RWPE2 (cell line): ENCODE data around the gene NOC4L.
A peak's percentile ranks its signal among the peaks of the same experiment; 100 is the strongest.

ENCODE experiments used
- ATAC-seq: fragments of 200-7000 bp; cut with Tn5 transposase; 3 replicates; pipeline ENCODE4 v1.9.1; 2021; ENCODE audit warnings: low read depth
- DNase-seq: peaks from one replicate; pipeline ENCODE4 v3.0.0-alpha.2; 2020; ENCODE audit warnings: low spot score
- H3K27ac ChIP-seq: fragments of 450-650 bp; 2 replicates; pipeline ENCODE4 v1.5.1; 2017; ENCODE audit warnings: mild to moderate bottlenecking; ENCODE audit not compliant: poor library complexity, severe bottlenecking
- H3K27me3 ChIP-seq: fragments of 250-450 bp; sonication (Bioruptor Pico); 2 replicates; pipeline ENCODE4 v1.5.1; 2021; ENCODE audit warnings: mild to moderate bottlenecking, moderate library complexity; ENCODE audit not compliant: insufficient read depth, poor library complexity, severe bottlenecking
- H3K36me3 ChIP-seq: fragments of 250-450 bp; sonication (Bioruptor Pico); 2 replicates; pipeline ENCODE4 v1.5.1; 2020; ENCODE audit warnings: low read depth, mild to moderate bottlenecking, moderate library complexity
- H3K4me1 ChIP-seq: fragments of 250-450 bp; sonication (Bioruptor Pico); 2 replicates; pipeline ENCODE4 v1.5.1; 2021; ENCODE audit warnings: mild to moderate bottlenecking, moderate library complexity; ENCODE audit not compliant: insufficient read depth, poor library complexity, severe bottlenecking
- H3K4me3 ChIP-seq: fragments of 250-450 bp; sonication (Bioruptor Pico); 2 replicates; pipeline ENCODE4 v1.5.1; 2021; ENCODE audit warnings: mild to moderate bottlenecking, moderate library complexity; ENCODE audit not compliant: severe bottlenecking
- H3K9me3 ChIP-seq: fragments of 250-450 bp; sonication (Bioruptor Pico); 2 replicates; pipeline ENCODE4 v1.5.1; 2021; ENCODE audit warnings: mild to moderate bottlenecking, moderate library complexity; ENCODE audit not compliant: severe bottlenecking
- TF ChIP-seq, protein P1 (sequence below): fragments of 450-650 bp; IDR thresholded peaks from one replicate; pipeline ENCODE4 v1.5.1; 2017; ENCODE audit warnings: mild to moderate bottlenecking, moderate library complexity; ENCODE audit not compliant: poor library complexity, severe bottlenecking

The NOC4L gene

DNA sequence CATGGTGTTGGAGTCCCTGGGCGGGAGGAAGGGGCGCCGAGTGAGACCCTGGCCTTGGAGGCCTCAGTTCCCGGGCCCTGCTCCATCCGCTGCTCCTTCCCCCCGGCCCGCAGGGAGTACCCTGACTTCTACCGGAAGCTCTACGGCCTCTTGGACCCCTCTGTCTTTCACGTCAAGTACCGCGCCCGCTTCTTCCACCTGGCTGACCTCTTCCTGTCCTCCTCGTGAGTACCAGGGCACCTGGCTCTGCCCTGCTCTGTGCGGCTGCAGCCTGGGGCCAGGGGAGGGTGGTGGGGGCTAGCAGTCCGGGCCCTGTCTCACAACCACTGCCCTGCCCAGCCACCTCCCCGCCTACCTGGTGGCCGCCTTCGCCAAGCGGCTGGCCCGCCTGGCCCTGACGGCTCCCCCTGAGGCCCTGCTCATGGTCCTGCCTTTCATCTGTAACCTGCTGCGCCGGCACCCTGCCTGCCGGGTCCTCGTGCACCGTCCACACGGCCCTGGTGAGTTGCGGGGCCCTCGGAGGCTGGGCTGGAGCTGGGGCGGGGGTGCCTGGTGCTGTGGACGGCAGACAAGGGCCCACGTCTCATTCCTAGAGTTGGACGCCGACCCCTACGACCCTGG is 7.0 kb downstream of the NOC4L start:
- H3K9me3 ChIP-seq, result no peaks in the 10 kb centered on the region
- no peak for ATAC-seq
- TF ChIP-seq, protein P1, sequence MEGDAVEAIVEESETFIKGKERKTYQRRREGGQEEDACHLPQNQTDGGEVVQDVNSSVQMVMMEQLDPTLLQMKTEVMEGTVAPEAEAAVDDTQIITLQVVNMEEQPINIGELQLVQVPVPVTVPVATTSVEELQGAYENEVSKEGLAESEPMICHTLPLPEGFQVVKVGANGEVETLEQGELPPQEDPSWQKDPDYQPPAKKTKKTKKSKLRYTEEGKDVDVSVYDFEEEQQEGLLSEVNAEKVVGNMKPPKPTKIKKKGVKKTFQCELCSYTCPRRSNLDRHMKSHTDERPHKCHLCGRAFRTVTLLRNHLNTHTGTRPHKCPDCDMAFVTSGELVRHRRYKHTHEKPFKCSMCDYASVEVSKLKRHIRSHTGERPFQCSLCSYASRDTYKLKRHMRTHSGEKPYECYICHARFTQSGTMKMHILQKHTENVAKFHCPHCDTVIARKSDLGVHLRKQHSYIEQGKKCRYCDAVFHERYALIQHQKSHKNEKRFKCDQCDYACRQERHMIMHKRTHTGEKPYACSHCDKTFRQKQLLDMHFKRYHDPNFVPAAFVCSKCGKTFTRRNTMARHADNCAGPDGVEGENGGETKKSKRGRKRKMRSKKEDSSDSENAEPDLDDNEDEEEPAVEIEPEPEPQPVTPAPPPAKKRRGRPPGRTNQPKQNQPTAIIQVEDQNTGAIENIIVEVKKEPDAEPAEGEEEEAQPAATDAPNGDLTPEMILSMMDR, result no peak
- no peak overlapping the region for H3K4me3 ChIP-seq
- H3K4me1 ChIP-seq, result no peaks in the 10 kb centered on the region
- peak; percentile 64 for DNase-seq
- no peaks in the 10 kb centered on the region for H3K27me3 ChIP-seq
- H3K27ac ChIP-seq, result no peak overlapping the region
- H3K36me3 ChIP-seq, result peaks cover 10% of the 10 kb centered on the region

GRCh38 chr12:132151766-132152410 is 7.6 kb downstream of the NOC4L start:
- Histone ChIP-seq H3K4me3 (no peak overlapping the region), H3K27ac (no peak overlapping the region), H3K27me3 (no peaks in the 10 kb centered on the region), H3K4me1 (no peaks in the 10 kb centered on the region), H3K36me3 (peaks cover 5% of the 10 kb centered on the region), H3K9me3 (no peaks in the 10 kb centered on the region)
- ATAC-seq (no peak), DNase-seq (peak; percentile 56)
- TF ChIP-seq, protein P1, result no peak

- H3K27ac ChIP-seq, result no peak overlapping the region
- no peak for DNase-seq
- H3K36me3 ChIP-seq, result peaks cover 5% of the 10 kb centered on the region
- ATAC-seq, result no peak
- TF ChIP-seq, protein P1, result no peak
- no peaks in the 10 kb centered on the region for H3K4me1 ChIP-seq
- H3K27me3 ChIP-seq, result no peaks in the 10 kb centered on the region
- no peak overlapping the region for H3K4me3 ChIP-seq
- H3K9me3 ChIP-seq, result no peaks in the 10 kb centered on the region
Measured at GRCh38 chr12:132152411-132152821, 8.2 kb downstream of the NOC4L start.

DNA sequence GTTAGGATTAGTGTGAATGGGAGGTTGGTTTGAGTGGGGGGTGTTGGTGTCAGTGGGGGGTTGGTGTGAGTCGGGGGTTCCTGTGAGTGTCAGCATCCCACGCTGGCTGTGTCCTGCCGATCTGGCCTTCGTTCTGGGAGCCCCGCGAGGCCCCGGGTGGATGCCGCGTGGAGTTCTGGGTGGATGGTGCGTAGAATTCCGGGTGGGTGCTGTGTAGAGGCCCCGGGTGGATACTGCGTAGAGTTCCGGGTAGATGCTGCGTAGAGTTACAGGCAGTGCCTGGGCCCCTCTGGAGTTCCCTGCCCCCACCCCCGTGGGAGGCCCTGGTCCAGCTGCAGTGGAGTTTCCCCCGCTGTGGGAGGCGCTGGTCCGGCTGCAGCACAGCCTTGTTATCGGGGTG is 8.7 kb downstream of the NOC4L start:
- ATAC-seq, result no peak
- TF ChIP-seq, protein P1, result no peak
- Histone ChIP-seq H3K36me3 (peaks cover 5% of the 10 kb centered on the region), H3K27me3 (no peaks in the 10 kb centered on the region), H3K9me3 (no peaks in the 10 kb centered on the region), H3K4me1 (no peaks in the 10 kb centered on the region), H3K27ac (no peak overlapping the region), H3K4me3 (no peak overlapping the region)
- peak; percentile 54 for DNase-seq
